Measurements from ENCODE around the gene SCFD2.
A peak's percentile ranks its signal among the peaks of the same experiment; 100 is the strongest.

SCFD2 gene

GRCh38 chr4:53315300-53315699 is 50.6 kb downstream of the SCFD2 start:
- TF ChIP-seq CTCF (IDR thresholded peaks at IDR 0.05; ENCODE audit: borderline replicate concordance, extremely low read depth, low read length, poor library complexity, severe bottlenecking): no peak
- H3K27ac ChIP-seq (ENCODE audit: low read length): no peak overlapping the region
- H3K79me2 ChIP-seq (ENCODE audit: insufficient read depth, low read length): no peaks in the 10 kb centered on the region
- H3K27me3 ChIP-seq (ENCODE audit: insufficient read depth, low read length, poor library complexity): no peaks in the 10 kb centered on the region
- no peak for ATAC-seq (ENCODE audit: insufficient read depth, low read depth)
- H3K36me3 ChIP-seq (ENCODE audit: insufficient read depth, low read length): peaks cover 3% of the 10 kb centered on the region
- H3K9ac ChIP-seq (ENCODE audit: low read depth, low read length): no peak overlapping the region
- peaks cover 3% of the 10 kb centered on the region; the same call in 1 of the 2 replicates for H4K20me1 ChIP-seq (ENCODE audit: insufficient read depth, low read length)
- H2AFZ ChIP-seq (ENCODE audit: low read depth, low read length): no peak overlapping the region
- no peaks in the 10 kb centered on the region for H3K9me3 ChIP-seq (ENCODE audit: insufficient read depth, low read length, severe bottlenecking)
- H3K4me2 ChIP-seq (ENCODE audit: insufficient read depth, low read length): no peak overlapping the region
- H3K4me3 ChIP-seq (ENCODE audit: low read depth in 1 of 2, low read length in 2 of 2): no peak overlapping the region
- no peak for DNase-seq
- no peaks in the 10 kb centered on the region for H3K4me1 ChIP-seq (ENCODE audit: insufficient read depth, low read length)

- Histone ChIP-seq H3K27me3 (ENCODE audit: insufficient read depth, low read length, poor library complexity) (no peaks in the 10 kb centered on the region), H3K9ac (ENCODE audit: low read depth, low read length) (no peak overlapping the region), H3K79me2 (ENCODE audit: insufficient read depth, low read length) (no peaks in the 10 kb centered on the region), H4K20me1 (ENCODE audit: insufficient read depth, low read length) (peaks cover 3% of the 10 kb centered on the region; the same call in 1 of the 2 replicates), H3K4me3 (ENCODE audit: low read depth in 1 of 2, low read length in 2 of 2) (no peak overlapping the region), H2AFZ (ENCODE audit: low read depth, low read length) (no peak overlapping the region), H3K4me1 (ENCODE audit: insufficient read depth, low read length) (no peaks in the 10 kb centered on the region), H3K36me3 (ENCODE audit: insufficient read depth, low read length) (peaks cover 3% of the 10 kb centered on the region), H3K9me3 (ENCODE audit: insufficient read depth, low read length, severe bottlenecking) (no peaks in the 10 kb centered on the region), H3K27ac (ENCODE audit: low read length) (no peak overlapping the region), H3K4me2 (ENCODE audit: insufficient read depth, low read length) (no peak overlapping the region)
- no peak for ATAC-seq (ENCODE audit: insufficient read depth, low read depth)
- TF ChIP-seq CTCF (IDR thresholded peaks at IDR 0.05; ENCODE audit: borderline replicate concordance, extremely low read depth, low read length, poor library complexity, severe bottlenecking): no peak
- TF ChIP-seq EZH2 (IDR thresholded peaks at IDR 0.05; ENCODE audit: borderline replicate concordance, low read depth, low read length, severe bottlenecking): no peak
- DNase-seq: no peak
These were observed 51.6 kb downstream of the SCFD2 start for GRCh38 chr4:53314252-53314651.

DNA sequence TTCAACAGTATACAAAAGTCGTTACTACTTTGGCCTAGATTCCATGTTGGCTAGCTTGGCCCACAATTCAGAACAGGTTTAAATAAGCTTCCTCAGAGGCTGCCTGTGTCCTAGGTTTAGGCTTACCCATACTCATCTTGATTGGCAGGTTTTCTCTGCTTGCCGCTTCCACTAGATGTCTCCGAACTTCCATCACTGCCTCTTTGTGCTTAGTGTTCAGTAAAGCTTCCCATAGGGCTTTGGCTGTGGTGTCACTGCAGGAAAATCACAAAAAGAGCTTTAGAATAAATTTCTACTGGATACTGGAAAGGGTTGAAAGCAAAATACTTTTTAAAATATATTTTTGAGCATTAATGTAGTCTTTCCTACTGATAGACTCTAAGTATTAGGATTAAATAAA is 52.4 kb downstream of the SCFD2 start:
- Histone ChIP-seq H3K79me2 (ENCODE audit: insufficient read depth, low read length) (no peaks in the 10 kb centered on the region), H3K4me3 (ENCODE audit: low read depth in 1 of 2, low read length in 2 of 2) (no peak overlapping the region), H2AFZ (ENCODE audit: low read depth, low read length) (no peak overlapping the region), H3K27me3 (ENCODE audit: insufficient read depth, low read length, poor library complexity) (no peaks in the 10 kb centered on the region), H3K36me3 (ENCODE audit: insufficient read depth, low read length) (peaks cover 3% of the 10 kb centered on the region), H3K4me2 (ENCODE audit: insufficient read depth, low read length) (no peak overlapping the region), H3K9me3 (ENCODE audit: insufficient read depth, low read length, severe bottlenecking) (no peaks in the 10 kb centered on the region), H4K20me1 (ENCODE audit: insufficient read depth, low read length) (peaks cover 3% of the 10 kb centered on the region; the same call in 1 of the 2 replicates), H3K4me1 (ENCODE audit: insufficient read depth, low read length) (no peaks in the 10 kb centered on the region), H3K27ac (ENCODE audit: low read length) (no peak overlapping the region), H3K9ac (ENCODE audit: low read depth, low read length) (no peak overlapping the region)
- ATAC-seq (ENCODE audit: insufficient read depth, low read depth) (no peak), DNase-seq (no peak)
- peak; percentile 27 for TF ChIP-seq CTCF (IDR thresholded peaks at IDR 0.05; ENCODE audit: borderline replicate concordance, extremely low read depth, low read length, poor library complexity, severe bottlenecking)
- TF ChIP-seq EZH2 (IDR thresholded peaks at IDR 0.05; ENCODE audit: borderline replicate concordance, low read depth, low read length, severe bottlenecking): no peak

Data from DND-41 (cell line).